GM10266 (cell line): ENCODE measurements around the gene ASCL3.

Source experiments
- DNase-seq: peaks from one replicate; pipeline ENCODE4 v3.0.0; 2012; ENCODE audit errors: extremely low spot score
- TF ChIP-seq, protein P1 (sequence below): IDR thresholded peaks from 2 replicates; pipeline ENCODE4 v1.5.1; 2012; ENCODE audit warnings: mild to moderate bottlenecking, low read depth; ENCODE audit not compliant: control insufficient read depth, insufficient read depth; ENCODE audit errors: missing control alignments

Gene ASCL3

DNA sequence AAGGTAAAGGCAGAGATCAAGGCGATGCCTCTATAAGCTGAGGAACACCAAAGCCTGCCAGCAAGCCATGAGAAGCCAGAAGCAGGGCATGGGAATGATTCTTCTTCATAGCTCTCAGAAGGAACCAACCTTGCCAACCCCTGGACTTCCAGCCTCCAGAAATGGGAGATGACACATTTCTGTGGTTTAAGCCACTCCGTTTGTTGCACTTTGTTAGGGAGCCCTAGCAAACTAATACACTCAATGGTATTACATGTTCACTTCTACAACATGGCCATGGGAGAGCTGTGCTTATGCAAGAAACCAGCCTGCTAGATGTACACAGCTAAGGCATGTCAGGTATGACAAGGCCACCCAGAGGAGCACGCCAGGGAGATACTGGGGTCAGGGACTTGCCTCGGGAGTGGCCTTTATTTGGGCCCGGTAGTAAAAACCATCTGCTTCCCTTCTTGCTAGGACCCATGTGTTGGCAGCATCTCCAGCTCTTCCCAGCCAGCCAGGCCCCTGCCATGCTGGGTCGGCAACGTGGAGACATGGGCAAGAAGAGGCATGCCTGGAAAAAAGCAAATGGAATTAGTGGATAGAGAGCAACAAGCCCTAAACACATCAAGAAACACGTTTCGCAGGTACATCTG lies 13.7 kb downstream of the ASCL3 start:
- DNase-seq, result no peak
- TF ChIP-seq, protein P1, sequence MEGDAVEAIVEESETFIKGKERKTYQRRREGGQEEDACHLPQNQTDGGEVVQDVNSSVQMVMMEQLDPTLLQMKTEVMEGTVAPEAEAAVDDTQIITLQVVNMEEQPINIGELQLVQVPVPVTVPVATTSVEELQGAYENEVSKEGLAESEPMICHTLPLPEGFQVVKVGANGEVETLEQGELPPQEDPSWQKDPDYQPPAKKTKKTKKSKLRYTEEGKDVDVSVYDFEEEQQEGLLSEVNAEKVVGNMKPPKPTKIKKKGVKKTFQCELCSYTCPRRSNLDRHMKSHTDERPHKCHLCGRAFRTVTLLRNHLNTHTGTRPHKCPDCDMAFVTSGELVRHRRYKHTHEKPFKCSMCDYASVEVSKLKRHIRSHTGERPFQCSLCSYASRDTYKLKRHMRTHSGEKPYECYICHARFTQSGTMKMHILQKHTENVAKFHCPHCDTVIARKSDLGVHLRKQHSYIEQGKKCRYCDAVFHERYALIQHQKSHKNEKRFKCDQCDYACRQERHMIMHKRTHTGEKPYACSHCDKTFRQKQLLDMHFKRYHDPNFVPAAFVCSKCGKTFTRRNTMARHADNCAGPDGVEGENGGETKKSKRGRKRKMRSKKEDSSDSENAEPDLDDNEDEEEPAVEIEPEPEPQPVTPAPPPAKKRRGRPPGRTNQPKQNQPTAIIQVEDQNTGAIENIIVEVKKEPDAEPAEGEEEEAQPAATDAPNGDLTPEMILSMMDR, result no peak

DNA sequence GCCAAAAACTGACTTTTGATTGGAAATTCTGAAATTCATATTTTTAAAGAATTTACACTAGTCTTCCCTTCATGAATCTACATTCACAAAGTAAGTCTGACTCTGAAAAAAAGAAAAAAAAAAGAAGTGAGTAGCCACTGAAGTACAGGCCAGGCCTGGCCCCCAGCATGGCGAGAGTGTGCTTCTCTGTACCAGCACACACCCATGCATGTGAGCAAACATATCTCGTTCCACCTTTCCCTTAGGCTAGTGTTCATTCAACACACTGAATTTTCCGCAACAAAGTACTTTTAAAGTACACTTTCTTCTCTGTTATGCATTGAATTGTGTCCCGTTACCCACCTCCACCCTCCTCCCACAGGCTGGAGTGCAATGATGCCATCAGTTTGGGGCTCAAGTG lies 14.6 kb downstream of the ASCL3 start:
- TF ChIP-seq, protein P1, result no peak
- no peak for DNase-seq

DNA sequence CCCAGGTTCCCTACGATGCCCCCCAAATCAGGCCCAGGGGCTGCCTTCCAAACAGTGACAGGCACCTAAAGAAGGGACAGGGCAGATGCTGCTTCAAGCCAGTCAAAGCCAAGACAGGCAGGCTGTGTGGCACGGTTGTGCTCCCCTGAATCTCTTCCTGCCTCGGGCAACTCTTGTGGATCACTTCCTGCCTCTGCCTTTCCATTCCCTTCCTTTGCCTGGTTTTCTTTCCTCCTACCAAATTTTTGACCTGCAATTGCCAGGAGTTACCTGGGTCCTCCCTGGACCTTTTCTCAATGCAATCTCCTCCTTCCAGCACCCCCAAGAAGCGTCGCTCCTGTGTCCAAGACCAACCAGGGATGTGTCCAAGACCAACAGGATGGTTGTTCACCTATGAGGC lies 15.6 kb downstream of the ASCL3 start:
- TF ChIP-seq, protein P1, result no peak
- DNase-seq, result no peak

DNA sequence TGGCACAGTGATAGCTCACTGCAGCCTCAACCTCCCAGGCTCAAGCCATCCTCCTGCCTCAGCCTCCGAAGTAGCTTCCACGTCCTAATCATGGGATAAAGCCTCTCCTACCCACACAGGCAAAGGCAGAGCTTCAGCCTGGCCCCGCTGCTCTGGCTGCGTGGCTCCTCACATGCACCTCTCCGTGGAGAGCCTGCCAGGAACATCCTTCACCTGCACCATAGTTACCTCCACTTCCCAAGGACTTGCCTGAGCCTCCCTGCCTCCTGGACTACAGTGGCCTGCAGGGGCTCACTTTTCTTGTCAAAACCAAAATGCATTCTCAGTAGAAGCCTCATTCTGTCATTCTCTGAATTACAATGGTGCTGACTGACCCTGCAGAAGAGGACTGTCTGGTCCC lies 16.6 kb downstream of the ASCL3 start:
- DNase-seq, result no peak
- TF ChIP-seq, protein P1, result no peak

GRCh38 chr11:8925711-8926110 lies 17.1 kb downstream of the ASCL3 start:
- TF ChIP-seq, protein P1, result no peak
- DNase-seq, result no peak

DNA sequence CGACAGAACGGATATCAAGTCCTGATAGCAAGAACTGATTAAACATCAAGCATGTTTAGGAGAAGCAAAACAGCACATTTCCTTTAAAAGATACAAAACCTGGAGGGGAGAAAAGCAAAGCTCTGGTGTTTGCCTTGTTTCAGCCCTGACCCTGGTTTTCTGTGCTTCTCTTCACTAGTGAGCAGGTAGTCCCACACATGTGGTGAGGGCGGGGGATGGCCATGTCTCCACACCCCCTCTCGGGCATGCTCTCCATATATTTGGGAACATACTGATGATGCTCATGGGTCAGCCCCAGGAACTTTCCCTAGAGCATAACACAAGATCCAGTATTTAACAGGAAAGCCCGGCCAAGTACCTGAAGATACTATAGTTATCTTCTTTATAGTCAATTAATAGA lies 20.1 kb downstream of the ASCL3 start:
- DNase-seq, result no peak
- TF ChIP-seq, protein P1, result no peak

GRCh38 chr11:8917157-8917825 lies 25.5 kb downstream of the ASCL3 start:
- TF ChIP-seq, protein P1, result no peak
- DNase-seq, result no peak
